ENCODE data around the gene NUTM2B.

NUTM2B gene

GRCh38 chr10:79753601-79754000 is 50.6 kb downstream of the NUTM2B start:
- peak in 1 of 5 experiments; percentile 4 for DNase-seq

DNA sequence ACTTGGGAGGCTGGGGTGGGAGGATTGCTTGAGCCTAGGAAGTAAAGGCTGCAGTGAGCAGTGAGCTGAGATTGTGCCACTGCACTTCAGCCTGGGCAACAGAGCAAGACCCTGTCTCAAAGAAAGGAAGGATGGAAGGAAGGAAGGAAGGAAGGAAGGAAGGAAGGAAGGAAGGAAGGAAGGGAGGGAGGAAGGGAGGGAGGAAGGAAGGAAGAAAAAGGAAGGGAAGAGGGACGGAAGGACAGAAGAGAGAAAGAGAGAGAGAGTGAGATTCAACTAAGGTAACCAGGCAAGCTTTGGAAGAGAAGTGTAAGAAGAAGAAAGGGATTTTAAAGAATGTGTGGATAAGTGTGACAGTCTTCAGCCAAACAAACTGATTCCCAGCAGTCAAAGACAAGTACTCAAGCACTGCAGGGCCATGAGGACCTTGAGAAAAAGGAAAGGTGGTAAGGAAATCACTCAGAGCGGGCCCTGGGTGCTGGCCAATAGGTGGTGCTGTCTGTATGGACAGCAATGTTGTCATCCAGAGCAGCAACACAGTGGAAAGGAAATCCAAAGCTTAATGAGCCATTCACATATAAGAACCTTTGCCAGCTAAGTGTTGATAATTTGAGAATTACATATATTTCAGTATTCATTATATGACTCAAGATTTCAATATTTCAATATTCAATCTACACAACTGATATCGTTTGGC is 55.4 kb downstream of the NUTM2B start:
- peak in 1 of 5 experiments; percentile 11 for DNase-seq

Data from T-helper 2 cell (primary cell).